ENCODE data around the gene B4GALNT3.

DNA sequence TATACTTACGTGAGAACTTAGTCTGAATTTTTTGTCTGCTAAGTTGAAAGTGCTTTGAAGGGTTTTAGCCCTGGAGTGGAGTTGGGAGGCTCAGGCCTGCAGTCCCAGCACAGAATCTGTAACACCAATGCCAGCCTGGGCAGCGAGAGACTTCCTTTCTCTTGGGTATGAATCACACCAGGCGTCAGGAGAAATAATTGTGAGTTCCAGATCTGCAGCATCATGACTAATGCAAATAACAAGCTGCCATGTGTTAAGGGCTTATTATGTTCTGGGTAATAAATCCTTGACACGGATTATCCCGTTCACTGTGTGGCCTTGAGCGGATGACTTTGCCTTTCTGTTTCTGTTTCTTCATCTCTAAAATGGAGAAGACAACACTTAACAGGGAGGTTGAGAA lies 70.6 kb downstream of the B4GALNT3 start:
- TF ChIP-seq, protein P1, sequence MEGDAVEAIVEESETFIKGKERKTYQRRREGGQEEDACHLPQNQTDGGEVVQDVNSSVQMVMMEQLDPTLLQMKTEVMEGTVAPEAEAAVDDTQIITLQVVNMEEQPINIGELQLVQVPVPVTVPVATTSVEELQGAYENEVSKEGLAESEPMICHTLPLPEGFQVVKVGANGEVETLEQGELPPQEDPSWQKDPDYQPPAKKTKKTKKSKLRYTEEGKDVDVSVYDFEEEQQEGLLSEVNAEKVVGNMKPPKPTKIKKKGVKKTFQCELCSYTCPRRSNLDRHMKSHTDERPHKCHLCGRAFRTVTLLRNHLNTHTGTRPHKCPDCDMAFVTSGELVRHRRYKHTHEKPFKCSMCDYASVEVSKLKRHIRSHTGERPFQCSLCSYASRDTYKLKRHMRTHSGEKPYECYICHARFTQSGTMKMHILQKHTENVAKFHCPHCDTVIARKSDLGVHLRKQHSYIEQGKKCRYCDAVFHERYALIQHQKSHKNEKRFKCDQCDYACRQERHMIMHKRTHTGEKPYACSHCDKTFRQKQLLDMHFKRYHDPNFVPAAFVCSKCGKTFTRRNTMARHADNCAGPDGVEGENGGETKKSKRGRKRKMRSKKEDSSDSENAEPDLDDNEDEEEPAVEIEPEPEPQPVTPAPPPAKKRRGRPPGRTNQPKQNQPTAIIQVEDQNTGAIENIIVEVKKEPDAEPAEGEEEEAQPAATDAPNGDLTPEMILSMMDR (IDR thresholded peaks at IDR 0.05) = no peak
- TF ChIP-seq POLR2A (IDR thresholded peaks at IDR 0.05) = no peak
